Measurements from ENCODE around the gene USP49.

GRCh38 chr6:41790045-41790444 lies 105.1 kb downstream of the USP49 start:
- TF ChIP-seq GATA2 (IDR thresholded peaks at IDR 0.05; ENCODE audit: low read depth, low read length) = no peak
- TF ChIP-seq GATA3 (IDR thresholded peaks at IDR 0.05; ENCODE audit: low read depth, low read length) = no peak
